SK-N-SH (cell line): Measurements from ENCODE around the gene TLCD5. TPM values are rescaled to one million over a fixed set of nuclear protein-coding genes. Genes with fewer than 3 reads are reported as not detected.

Experiments used
- CTCF ChIA-PET: fragments of 300-600, 350-600 bp; formaldehyde crosslinking; extraction: SDS; loops from one replicate; lab custom pipeline; 2021; lab: Yijun Ruan, JAX
- POLR2A ChIA-PET: fragments of 350-600 bp; sonication (Branson Sonifier 250); formaldehyde crosslinking; extraction: SDS; loops from one replicate; lab custom pipeline; 2020; ENCODE audit warnings: antibody characterized with exemption, inconsistent platforms; lab: Yijun Ruan, JAX
- DNase-seq: peaks from one replicate; pipeline ENCODE4 v3.0.0; 2012
- H2AFZ ChIP-seq: fragments of 200-600 bp; sonication (generic); 2 replicates; pipeline ENCODE4 v1.8.1; 2016; ENCODE audit warnings: antibody characterized with exemption, mild to moderate bottlenecking, low read depth
- H3F3A ChIP-seq: fragments of 200-600 bp; sonication (generic); replicated peaks from 2 replicates; pipeline ENCODE3; 2016; ENCODE audit warnings: antibody characterized with exemption, mild to moderate bottlenecking; ENCODE audit not compliant: insufficient read depth
- H3K27ac ChIP-seq, 2 experiments: fragments of 200-500 bp in 1 of 2; fragments of 200-600 bp in 1 of 2; sonication (Bioruptor generic) in 1 of 2; sonication (generic), shearing (Covaris generic) in 1 of 2; 2 replicates each; pipeline versions ENCODE4 v1.5.1 to v1.6.1; 2014 to 2016; ENCODE audit warnings: low read depth in 2 of 2, inconsistent platforms in 1 of 2, low read length in 1 of 2, mild to moderate bottlenecking in 1 of 2, mixed read lengths in 1 of 2
- H3K27me3 ChIP-seq: fragments of 200-600 bp; sonication (generic), shearing (Covaris generic); 2 replicates; pipeline ENCODE4 v1.6.1; 2016; ENCODE audit warnings: mixed run types; ENCODE audit not compliant: insufficient read depth
- H3K36me3 ChIP-seq, 2 experiments: fragments of 200-500 bp in 1 of 2; fragments of 200-600 bp in 1 of 2; sonication (Bioruptor generic) in 1 of 2; sonication (generic) in 1 of 2; replicated peaks in 1 of 2; 2 replicates each; pipeline versions ENCODE3 to v1.5.1; 2014 to 2016; ENCODE audit warnings: low read length in 1 of 2, mild to moderate bottlenecking in 1 of 2; ENCODE audit not compliant: insufficient read depth in 2 of 2, control insufficient read depth in 1 of 2
- H3K4me1 ChIP-seq, 2 experiments: fragments of 200-500 bp in 1 of 2; fragments of 200-600 bp in 1 of 2; sonication (Bioruptor generic) in 1 of 2; sonication (generic), shearing (Covaris generic) in 1 of 2; 2 replicates each; pipeline versions ENCODE4 v1.5.1 to v1.6.1; 2014 to 2016; ENCODE audit warnings: low read depth in 1 of 2, low read length in 1 of 2, mixed run types in 1 of 2; ENCODE audit not compliant: insufficient read depth in 2 of 2, control insufficient read depth in 1 of 2
- H3K4me2 ChIP-seq: fragments of 200-600 bp; sonication (generic), shearing (Covaris generic); 2 replicates; pipeline ENCODE4 v1.6.1; 2017; ENCODE audit warnings: mixed run types
- H3K4me3 ChIP-seq, 2 experiments: fragments of 200-500 bp in 1 of 2; fragments of 200-600 bp in 1 of 2; sonication (Bioruptor generic) in 1 of 2; sonication (generic), shearing (Covaris generic) in 1 of 2; 2 replicates each; pipeline versions ENCODE4 v1.5.1 to v1.8.1; 2014 to 2016; ENCODE audit warnings: low read depth in 2 of 2, inconsistent platforms in 1 of 2, low read length in 1 of 2, mild to moderate bottlenecking in 1 of 2, mixed read lengths in 1 of 2, moderate library complexity in 1 of 2
- H3K79me2 ChIP-seq: fragments of 200-600 bp; sonication (generic); 2 replicates; pipeline ENCODE4 v1.8.1; 2017; ENCODE audit warnings: mild to moderate bottlenecking; ENCODE audit not compliant: insufficient read depth
- H3K9ac ChIP-seq: fragments of 200-600 bp; sonication (generic); 2 replicates; pipeline ENCODE4 v1.6.1; 2017; ENCODE audit warnings: mixed run types
- H3K9me2 ChIP-seq: fragments of 200-600 bp; sonication (generic); 2 replicates; pipeline ENCODE4 v1.6.1; 2017; ENCODE audit warnings: mixed run types
- H3K9me3 ChIP-seq: fragments of 200-600 bp; sonication (generic); 2 replicates; pipeline ENCODE4 v1.6.1; 2017; ENCODE audit warnings: mixed run types, mild to moderate bottlenecking, moderate library complexity
- H4K20me1 ChIP-seq: fragments of 200-600 bp; sonication (generic); 2 replicates; pipeline ENCODE4 v1.6.1; 2017; ENCODE audit warnings: mild to moderate bottlenecking, mixed run types; ENCODE audit not compliant: insufficient read depth
- CHD2 ChIP-seq: fragments of 150-350 bp; IDR thresholded peaks from 2 replicates; pipeline ENCODE4 v1.6.1; 2018; ENCODE audit warnings: low read length; ENCODE audit not compliant: partially characterized antibody
- ELF1 ChIP-seq: IDR thresholded peaks from 2 replicates; pipeline ENCODE4 v1.4.0; 2012
- EP300 ChIP-seq, 2 experiments: IDR thresholded peaks; 2 replicates each; pipeline versions ENCODE4 v1.4.0 to v1.6.1; 2012; ENCODE audit warnings: borderline replicate concordance in 1 of 2, low read depth in 1 of 2, low read length in 1 of 2
- EZH2phosphoT487 ChIP-seq: fragments of 200-600 bp; sonication (generic); IDR thresholded peaks from 2 replicates; pipeline ENCODE4 v1.6.1; 2017; ENCODE audit warnings: low read depth, mixed run types, mild to moderate bottlenecking, antibody characterized with exemption, moderate library complexity, borderline replicate concordance
- FOXJ3 ChIP-seq: sonication (generic); formaldehyde crosslinking; IDR thresholded peaks from 2 replicates; pipeline ENCODE4 v1.5.1; 2020; ENCODE audit warnings: mild to moderate bottlenecking, missing genetic modification reagents
- GABPA ChIP-seq: IDR thresholded peaks from 2 replicates; pipeline ENCODE4 v1.4.0; 2012; ENCODE audit warnings: low read depth, mild to moderate bottlenecking
- JUND ChIP-seq: IDR thresholded peaks from 2 replicates; pipeline ENCODE4 v1.4.0; 2012
- MAX ChIP-seq: IDR thresholded peaks from 2 replicates; pipeline ENCODE4 v1.4.0; 2012; ENCODE audit warnings: low read depth
- NRF1 ChIP-seq: IDR thresholded peaks from 2 replicates; pipeline ENCODE4 v1.6.1; 2012; ENCODE audit warnings: low read depth, mild to moderate bottlenecking, low read length
- RFX5 ChIP-seq: IDR thresholded peaks from 2 replicates; pipeline ENCODE4 v1.6.1; 2012; ENCODE audit warnings: mild to moderate bottlenecking, improper control_type of control experiment, low read length
- SIN3A ChIP-seq: IDR thresholded peaks from 2 replicates; pipeline ENCODE4 v1.6.1; 2012; ENCODE audit warnings: low read depth, mild to moderate bottlenecking, low read length, moderate library complexity, borderline replicate concordance
- TAF1 ChIP-seq: IDR thresholded peaks from 2 replicates; pipeline ENCODE4 v1.6.1; 2012; ENCODE audit warnings: low read depth, mild to moderate bottlenecking, low read length, moderate library complexity, borderline replicate concordance
- TEAD4 ChIP-seq: IDR thresholded peaks from 2 replicates; pipeline ENCODE4 v1.4.0; 2012; ENCODE audit warnings: mild to moderate bottlenecking, borderline replicate concordance; ENCODE audit not compliant: insufficient read depth
- USF1 ChIP-seq: IDR thresholded peaks from 2 replicates; pipeline ENCODE4 v1.4.0; 2012; ENCODE audit warnings: low read depth, borderline replicate concordance
- YY1 ChIP-seq: IDR thresholded peaks from 2 replicates; pipeline ENCODE4 v1.4.0; 2012; ENCODE audit warnings: low read depth, mild to moderate bottlenecking
- WGBS: methylation state at CpG from one replicate; pipeline ENCODE4 v1.1.6; 2017; ENCODE audit warnings: low lambda C conversion rate; 5-methylcytosine and 5-hydroxymethylcytosine counted together
- polyA plus RNA-seq, 3 experiments: library from polyadenylated mRNA; depleted of rRNA; stranded (reverse); fragments of >200 nt; gene quantifications; 2 replicates each; pipeline ENCODE4 v1.2.3, GENCODE V29; 2012
- TF ChIP-seq, protein P1 (sequence below): fragments of 150-350 bp; IDR thresholded peaks from 2 replicates; pipeline ENCODE4 v1.6.1; 2017; ENCODE audit warnings: antibody characterized with exemption, low read length, low read depth, borderline replicate concordance

The TLCD5 gene
- polyA plus RNA-seq, 1 of the 3 experiments (the other 2 are of a cell fraction), result 12.7 TPM

DNA sequence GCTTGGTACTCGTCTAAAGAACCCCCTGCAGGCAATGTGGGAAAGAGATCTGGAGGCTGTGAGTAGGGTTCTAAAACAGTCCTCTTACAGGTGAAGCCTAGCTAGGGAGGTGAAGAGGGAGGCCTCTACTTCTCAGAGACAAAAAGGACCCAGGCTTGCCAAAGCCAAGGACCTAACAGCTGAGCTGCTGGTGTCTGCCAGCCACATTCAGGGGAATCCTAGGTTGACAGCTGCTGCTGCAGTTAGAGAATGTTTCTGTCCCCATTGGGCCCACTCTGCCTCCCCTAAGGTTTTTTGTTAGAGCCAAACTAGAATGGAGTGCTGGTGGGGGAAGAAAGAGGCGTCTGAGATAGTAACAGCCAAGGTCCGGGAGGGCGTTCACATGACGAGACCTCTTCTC lies 26.6 kb upstream of the TLCD5 start (continued):
- TF ChIP-seq, protein P1, sequence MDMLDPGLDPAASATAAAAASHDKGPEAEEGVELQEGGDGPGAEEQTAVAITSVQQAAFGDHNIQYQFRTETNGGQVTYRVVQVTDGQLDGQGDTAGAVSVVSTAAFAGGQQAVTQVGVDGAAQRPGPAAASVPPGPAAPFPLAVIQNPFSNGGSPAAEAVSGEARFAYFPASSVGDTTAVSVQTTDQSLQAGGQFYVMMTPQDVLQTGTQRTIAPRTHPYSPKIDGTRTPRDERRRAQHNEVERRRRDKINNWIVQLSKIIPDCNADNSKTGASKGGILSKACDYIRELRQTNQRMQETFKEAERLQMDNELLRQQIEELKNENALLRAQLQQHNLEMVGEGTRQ, result no peak
- no peak for TF ChIP-seq TAF1
- no peak for TF ChIP-seq ELF1
- TF ChIP-seq EP300 (IDR thresholded peaks at IDR 0.05; ENCODE audit: borderline replicate concordance in 1 of 2, low read depth in 1 of 2, low read length in 1 of 2), result no peak
- no peak for TF ChIP-seq GABPA

DNA sequence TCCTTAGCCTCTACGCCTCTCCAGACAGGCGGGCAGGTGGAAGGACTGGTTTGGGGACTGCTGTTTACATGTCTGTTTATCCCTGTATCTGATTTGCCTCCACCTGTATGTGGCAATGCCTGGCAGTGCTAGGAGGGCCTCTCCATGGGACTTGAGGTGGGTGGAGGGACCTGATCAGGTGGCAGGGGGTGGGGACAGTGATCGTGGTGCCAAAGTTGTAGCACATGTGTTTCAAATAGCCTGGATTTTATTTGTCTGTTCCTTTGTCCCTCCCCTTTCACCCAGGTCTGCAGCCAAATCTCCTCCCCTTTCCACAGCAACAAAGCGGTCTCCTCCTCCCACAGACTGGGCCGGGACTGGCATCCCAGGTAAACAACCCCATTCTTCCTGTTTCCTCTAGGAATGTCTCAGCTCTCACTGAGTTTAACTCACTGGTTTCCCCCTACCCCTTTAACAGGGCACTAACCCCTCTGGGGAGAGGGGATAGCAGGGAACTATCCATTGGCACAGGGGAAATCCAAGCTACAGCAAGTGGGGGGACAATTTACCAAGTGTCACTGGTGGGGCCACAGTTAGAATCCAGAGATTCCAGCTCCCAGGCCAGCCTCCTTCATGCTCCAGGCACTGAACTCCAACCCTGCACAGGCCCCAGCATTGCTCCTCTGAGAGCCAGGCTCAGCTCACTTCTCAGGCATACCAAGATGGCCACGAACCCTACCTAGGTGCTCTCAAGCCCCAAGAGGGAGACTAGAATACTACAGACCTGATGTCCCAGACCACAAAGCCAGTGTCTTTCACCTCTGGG lies 22.9 kb upstream of the TLCD5 start:
- 86% methylated on average over 5 of the region's 6 CpGs for WGBS
- CTCF ChIA-PET, result interaction anchor here (0.7 to 19.4 kb wide), 30 partner anchors 8 to 827 kb away, joined by 3 to 622 read pairs (median 4); partner anchors contain the start of gene POU2F3
- Histone ChIP-seq H2AFZ (no peak overlapping the region), H3K36me3 (no peaks in the 10 kb centered on the region), H4K20me1 (no peaks in the 10 kb centered on the region), H3K9ac (no peak overlapping the region), H3K79me2 (no peaks in the 10 kb centered on the region), H3K9me3 (no peaks in the 10 kb centered on the region), H3F3A (peaks cover 4% of the 10 kb centered on the region), H3K4me3 (no peak overlapping the region), H3K9me2 (no peaks in the 10 kb centered on the region), H3K4me2 (no peak overlapping the region), H3K27ac (no peak overlapping the region), H3K4me1 (peaks cover 6 to 7% of the 10 kb centered on the region in 2 experiments; a peak in 1 of 4 replicates), H3K27me3 (peaks cover 3% of the 10 kb centered on the region; the same call in 1 of the 2 replicates)
- TF ChIP-seq CHD2, result no peak
- TF ChIP-seq FOXJ3 (CRISPR knock-in tag), result no peak
- no peak for TF ChIP-seq RFX5
- TF ChIP-seq JUND, result no peak
- no peak for TF ChIP-seq SIN3A
- TF ChIP-seq, protein P1, result no peak
- TF ChIP-seq YY1, result no peak
- no peak for TF ChIP-seq NRF1
- no peak for TF ChIP-seq MAX
- TF ChIP-seq USF1, result no peak
- TF ChIP-seq EZH2phosphoT487, result no peak
- no peak for TF ChIP-seq TEAD4
- POLR2A ChIA-PET, result no interaction called here
- no peak for DNase-seq
